Tibial nerve (tissue), 4 donors: ENCODE measurements around the gene ZNF804B.

Source experiments
- CTCF ChIP-seq, 5 experiments: fragments of 200-600 bp in 3 of 5; fragments of 450-650 bp in 2 of 5; sonication (generic) in 3 of 5; IDR thresholded peaks; one replicate each; pipeline ENCODE4 v1.5.1; 2016 to 2019; ENCODE audit warnings: antibody characterized with exemption in 5 of 5, mild to moderate bottlenecking in 3 of 5, moderate library complexity in 2 of 5
- EP300 ChIP-seq, 2 donors: sonication (generic); formaldehyde crosslinking; IDR thresholded peaks; one replicate each; pipeline ENCODE4 v1.6.1; 2017; ENCODE audit warnings: antibody characterized with exemption in 2 of 2, mild to moderate bottlenecking in 1 of 2
- POLR2A ChIP-seq, 2 donors: fragments of 450-650 bp; IDR thresholded peaks; one replicate each; pipeline ENCODE4 v1.6.1; 2017; ENCODE audit warnings: antibody characterized with exemption in 2 of 2, mild to moderate bottlenecking in 2 of 2, moderate library complexity in 2 of 2

DNA sequence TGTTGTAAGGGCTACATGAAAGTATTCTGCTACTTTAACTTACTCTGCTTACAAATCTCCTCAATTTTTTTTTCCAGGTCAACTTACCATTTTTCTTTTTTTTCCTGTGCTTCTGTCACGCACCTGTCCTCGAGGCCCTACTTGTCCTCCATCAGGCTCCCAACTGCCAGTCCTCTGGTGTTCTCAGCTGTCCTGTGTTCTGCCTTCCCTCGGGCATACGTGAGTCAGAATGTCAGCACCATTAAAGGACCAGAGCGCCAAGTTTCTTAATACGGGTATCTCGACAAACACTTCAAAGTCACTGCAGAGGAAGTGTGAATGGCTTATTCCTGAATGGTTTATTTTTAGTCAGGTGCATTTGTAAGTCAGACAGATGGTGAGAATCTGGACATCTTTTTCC, 36.1 kb downstream of the ZNF804B start, which contains the start of gene TEX47:
- TF ChIP-seq CTCF (IDR thresholded peaks at IDR 0.05) (no peak), POLR2A (IDR thresholded peaks at IDR 0.05) (no peak), EP300 (IDR thresholded peaks at IDR 0.05) (no peak)
